NCI-H2171 (cell line): ENCODE measurements around the gene TCP11L2.
A peak's percentile ranks its signal among the peaks of the same experiment; 100 is the strongest.
"Not testable (repeated sequence)": the region's sequence is repeated elsewhere in the genome, so short reads cannot be mapped to it uniquely, and the experiment has no call there.

Experiments
- DNase-seq: peaks from one replicate; lab custom pipeline; 2025; lab: John Stamatoyannopoulos, UW

TCP11L2 gene

DNA sequence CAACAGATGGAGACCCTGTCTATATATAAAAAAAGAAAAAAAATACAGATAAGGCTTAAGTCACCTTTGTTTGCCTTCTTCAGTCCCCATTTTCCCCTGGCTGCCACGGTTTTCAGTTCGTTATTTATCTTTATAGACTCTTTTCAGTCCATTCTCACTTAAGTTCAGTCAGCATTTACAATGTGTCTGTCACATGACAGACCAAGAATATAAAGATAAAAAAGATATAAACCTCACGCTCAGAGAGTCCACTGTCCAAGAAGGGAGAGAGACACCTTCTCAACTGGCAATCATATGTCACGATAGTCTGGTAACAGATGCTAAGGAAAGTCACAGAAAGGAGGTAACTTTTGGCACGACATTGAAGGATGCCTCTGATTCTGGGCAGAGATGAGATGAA is 41.6 kb downstream of the TCP11L2 start:
- DNase-seq: no peak

DNA sequence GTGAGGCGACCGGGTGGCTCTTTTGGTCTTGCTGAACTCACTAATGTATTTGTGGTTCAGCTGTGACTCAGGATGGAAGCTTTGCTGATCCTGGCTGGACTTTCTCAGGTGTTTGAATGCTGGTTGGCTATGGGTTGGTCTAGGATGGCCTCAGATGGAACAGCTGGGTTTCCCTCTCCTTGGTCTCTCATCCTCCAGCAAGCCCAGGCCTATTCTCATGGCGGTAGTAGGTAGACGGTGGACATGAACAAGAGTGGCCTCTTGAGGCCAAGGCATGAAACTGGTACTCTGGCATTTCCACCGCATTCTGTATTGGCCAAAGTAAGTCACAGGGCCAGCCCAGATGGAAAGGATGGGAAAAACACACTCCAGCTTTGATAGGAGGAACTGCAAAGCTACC is 43.2 kb downstream of the TCP11L2 start:
- DNase-seq: no peak

DNA sequence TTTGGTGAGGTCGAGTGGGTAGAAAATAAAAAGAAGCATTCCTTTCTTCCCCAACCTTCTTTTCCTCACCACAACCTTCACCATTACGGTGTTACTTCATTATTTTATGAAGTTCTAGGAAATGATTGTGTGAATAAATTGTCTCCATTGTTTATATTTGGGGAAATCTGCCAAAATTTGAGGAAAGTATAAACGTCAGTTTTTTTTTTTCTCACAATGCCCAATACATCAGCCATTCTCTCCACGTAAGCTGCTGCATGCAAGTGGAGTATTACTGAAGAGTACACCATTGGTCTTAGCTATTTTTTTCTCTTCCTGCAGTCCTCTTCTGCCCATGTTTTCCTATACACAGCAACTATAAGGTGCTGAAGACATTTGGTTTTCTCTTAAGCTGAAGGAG is 45.9 kb downstream of the TCP11L2 start:
- no peak for DNase-seq

DNA sequence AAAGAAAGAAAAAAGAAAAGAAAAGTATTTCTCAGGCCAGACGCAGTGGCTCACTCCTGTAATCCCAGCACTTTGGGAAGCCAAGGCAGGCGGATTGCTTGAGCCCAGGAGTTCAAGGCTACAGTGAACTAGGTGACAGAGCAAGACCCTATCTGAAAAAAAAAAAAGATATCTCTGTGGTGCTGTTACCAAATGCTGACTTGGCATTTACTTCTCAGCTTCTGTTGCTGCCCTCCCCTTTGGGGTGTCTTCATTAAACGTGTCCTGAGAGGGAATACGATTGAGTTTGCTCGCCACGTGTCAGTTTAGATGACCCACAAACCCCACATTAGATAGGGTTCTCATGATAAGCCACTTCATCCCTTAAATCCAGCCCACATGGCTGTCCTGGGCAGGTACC is 50.6 kb downstream of the TCP11L2 start:
- DNase-seq: no peak

DNA sequence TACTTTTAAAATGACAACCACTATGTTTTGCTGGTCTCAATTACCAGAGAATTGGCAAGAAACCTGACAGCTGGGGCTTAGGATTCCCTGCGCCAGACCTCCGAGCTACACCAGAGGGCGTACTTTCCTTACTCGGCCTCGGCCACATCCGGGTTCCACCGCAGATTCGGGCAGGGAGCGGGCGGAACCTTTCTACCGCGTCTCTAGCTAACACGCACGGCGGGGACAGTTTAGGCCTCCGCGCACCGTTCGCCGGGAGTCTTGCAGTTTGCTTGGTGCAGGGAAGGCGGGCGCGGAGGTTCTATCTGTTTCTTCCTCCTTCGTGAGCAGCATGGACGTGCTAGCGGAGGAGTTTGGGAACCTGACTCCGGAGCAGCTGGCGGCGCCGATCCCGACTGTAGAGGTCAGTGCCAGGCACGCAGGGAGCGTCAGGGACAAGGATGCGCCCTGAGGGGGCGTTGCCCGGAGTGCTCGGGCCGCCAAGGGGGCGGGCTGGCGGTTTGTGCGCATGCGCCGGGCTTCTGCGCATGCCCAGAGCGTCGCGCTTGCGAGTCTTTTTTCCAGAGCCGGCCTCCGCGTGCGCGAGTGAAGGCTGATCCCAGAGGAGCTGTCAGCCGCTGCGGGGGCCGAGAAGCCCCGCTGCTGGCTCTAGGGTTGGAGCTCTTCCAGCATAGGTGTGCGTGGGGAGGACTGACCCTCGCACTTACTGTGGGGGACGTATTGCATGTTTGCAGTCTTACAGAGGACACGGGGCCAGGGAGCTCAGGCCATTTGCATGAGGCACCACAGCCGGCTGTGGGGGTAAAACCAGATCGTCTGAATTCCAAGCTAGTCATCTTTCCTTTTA is 55.2 kb downstream of the TCP11L2 start, which contains the start of gene POLR3B:
TSS of gene POLR3B (plus strand) at position 200 of the 847 bp plus-strand sequence. CDS start at position 332, 132 bp downstream.
- DNase-seq: peak; percentile 93

DNA sequence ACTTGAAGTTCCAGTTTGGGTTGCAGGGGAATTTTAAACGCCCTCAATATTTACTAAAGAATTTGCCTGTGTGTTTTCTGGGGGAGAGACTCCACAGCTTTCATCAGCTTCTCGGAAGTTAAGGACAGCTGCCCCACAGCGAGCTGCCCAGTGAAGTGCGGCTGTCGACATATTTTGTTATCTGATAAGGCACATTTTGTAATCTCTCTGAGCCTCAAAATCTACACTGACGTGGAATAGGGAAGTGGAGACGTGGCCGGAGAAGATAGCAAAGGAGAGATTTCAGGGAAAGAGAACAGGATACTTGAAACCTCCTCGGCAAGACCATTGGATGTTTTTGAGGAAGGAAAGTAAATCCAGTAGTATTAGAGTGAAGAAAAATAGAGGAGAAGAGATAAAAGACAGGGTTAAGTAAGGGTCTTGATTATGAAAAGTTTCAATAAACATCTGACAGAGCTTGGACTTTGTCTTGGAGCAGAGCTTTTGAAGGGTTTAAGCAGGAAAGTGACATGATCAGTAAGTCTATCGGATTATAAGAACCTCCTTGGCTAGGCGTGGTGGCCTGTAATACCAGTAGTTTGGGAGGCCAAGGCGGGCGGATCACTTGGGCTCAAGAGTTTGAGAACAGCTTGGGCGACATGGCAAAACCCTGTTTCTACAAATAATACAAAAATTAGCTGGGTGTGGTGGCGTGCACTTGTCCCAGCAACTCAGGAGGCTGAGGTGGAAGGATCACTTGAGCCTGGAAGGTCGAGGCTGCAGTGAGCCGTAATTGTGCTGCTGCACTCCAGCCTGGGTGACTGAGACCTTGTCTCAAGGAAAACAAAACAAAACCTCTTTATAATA is 56.1 kb downstream of the TCP11L2 start:
- DNase-seq: no peak

DNA sequence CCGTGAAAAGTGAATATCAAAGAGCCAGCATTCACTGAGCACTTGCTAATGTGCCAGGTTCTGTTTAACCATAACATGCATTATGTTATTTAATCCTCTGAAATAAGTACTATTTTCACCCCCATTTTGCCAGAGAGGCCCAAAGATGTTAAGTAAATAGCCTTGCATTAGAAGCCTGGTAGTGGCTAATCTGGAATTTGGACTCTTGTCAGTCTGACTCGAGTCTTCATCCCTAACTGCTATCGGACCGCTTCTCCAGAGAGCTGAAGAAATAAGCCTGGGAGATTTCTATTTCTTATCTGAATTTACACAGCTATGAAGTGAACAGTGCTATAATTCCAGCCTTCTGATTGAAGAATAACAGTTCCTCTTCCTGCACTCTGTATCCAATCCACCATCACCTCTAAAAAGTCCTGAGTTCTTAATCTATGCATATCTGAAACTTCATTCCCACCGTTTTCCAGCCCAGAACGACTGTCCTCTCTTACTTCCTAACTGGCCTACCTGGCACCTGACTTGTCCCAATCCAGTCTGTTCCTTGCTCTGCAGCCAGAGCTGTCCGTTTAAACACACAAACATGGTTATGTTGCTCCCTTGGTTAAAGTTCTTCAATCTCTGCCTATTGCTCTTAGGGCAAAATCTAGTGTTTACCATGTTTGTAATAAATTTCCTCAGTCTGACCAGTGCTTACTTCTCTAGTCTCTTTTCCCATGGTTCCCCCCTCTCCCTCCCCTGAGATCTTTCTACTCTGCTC is 57.3 kb downstream of the TCP11L2 start:
- DNase-seq: no peak

DNA sequence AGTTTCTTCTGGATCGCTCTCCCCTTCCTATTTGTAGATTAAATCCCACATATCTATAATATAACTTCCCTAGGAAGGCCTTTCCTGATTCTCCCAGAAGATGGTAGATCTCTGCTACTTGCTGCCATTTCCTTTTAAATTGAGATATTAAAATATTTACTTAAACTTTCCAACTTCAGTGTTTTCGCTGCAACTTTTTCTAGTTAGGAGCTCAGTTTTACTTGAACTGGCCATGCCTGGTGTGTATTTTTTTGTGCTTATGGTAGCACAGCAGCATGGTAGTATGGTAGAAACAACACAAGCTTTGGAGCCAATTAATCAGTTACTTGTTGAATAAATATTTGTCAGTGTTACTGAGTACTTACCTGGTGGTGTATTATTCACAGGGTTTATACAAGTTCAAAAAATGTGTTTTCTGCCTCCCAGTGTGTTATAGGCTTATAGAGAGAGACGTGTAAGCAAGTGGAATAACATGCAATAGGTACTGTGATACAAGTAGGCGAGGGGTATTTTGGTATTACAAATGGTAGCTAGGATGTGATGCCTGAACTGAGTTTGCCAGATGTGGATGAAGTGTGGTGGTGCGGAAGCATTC is 58.0 kb downstream of the TCP11L2 start:
- DNase-seq: no peak

DNA sequence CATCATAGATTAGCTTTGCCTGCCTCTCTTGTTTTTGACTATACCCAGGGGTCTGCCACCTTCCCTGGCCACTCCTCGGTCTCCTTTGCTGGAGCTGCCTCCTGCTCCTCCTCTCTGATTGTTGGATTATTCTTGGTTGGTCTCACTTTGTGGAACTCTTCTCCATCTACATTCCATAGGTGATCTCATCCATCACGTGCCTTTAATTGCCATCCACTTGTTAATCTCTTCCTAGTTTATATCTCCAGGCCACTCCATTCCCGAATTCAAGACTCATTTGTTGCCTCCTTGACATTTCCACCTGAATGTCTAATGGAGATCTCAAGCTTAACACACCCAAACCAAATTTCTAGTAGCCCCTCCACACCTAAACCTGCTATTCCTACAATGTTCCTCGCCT is 60.4 kb downstream of the TCP11L2 start:
- no peak for DNase-seq

DNA sequence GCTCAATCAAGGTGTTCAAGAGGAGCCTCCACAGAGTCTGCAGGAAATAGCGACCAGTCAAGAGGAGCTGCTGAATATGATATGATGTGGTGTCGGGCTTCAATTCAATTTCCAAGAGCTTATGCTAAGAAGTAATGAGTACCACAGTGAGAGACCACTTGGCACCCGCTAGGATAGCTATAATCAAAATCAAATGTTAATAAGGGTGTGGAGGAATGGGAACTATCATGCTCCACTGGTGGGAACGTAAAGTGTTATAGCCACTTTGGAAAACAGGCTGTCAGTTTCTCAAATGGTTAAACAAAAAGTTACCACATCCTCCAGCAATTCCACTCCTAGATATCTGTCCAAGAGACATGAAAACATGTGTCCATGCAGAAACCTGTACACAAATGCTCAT is 61.7 kb downstream of the TCP11L2 start:
- DNase-seq: no peak

DNA sequence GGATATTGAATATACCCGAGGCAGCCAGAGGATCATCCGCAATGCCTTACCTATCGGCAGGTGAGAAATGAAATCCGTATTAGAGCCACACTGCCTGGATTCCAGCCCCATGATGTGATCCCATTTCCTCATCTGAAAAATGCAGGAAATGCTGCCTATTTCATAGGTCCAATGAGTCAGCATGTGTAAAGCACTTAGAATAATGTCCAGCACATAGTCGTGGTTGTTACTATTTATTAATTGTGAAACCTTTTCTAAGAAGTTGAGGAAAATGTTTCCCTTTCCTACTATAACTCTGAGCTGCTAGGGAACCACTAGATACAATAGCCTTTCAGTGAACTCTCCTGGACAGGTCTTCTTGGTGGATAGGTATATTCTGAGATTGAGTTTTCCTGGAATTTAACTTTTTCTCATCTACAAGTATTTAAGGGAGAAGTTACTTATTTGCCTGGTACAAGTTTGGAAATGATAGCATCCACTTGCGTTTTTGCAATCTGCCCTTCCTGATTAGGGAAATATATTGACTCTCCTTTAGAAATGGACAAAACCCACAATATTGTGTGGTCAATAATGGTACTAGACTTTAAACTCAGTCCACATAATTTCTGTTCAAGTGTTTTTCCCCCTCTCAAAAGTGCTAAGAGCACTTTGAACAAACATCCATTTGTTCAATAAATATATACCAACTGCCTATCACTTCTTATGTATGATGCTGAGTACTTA is 67.3 kb downstream of the TCP11L2 start:
- DNase-seq: no peak

DNA sequence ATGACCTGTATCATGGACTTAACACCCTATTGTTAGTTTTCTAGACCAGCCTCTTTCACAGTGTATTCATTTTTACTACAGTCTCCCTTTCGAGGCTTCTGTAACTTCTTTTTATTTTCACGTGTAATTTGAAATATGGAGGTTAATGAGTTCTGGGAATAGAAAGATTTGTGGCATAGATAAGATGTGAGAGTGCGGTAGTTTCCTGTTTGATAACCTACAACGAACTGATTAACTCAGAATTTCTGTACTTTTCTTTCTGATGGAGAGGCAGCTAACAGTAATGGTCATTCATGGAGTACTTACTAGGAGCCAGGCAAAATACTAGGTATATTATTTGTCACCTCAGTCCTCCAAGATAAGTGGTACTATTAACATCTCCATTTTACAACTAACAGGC is 76.3 kb downstream of the TCP11L2 start:
- DNase-seq: no peak

DNA sequence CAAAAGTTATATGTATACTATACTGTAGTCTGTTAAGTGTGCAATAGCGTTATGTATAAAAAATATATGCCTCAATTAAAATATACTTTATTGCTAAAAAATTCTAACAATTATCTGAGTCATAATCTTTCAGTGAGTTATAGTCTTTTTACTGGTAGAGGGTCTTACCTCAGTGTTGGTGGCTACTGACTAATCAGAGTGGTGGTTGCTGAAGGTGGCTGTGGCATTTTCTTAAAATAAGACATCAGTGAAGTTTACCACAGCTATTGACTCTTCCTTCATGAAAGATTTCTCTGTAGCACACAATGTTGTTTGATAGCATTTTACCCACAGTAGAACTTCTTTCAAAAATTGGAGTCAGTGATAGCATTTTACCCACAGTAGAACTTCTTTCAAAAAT is 78.4 kb downstream of the TCP11L2 start:
- no peak for DNase-seq

DNA sequence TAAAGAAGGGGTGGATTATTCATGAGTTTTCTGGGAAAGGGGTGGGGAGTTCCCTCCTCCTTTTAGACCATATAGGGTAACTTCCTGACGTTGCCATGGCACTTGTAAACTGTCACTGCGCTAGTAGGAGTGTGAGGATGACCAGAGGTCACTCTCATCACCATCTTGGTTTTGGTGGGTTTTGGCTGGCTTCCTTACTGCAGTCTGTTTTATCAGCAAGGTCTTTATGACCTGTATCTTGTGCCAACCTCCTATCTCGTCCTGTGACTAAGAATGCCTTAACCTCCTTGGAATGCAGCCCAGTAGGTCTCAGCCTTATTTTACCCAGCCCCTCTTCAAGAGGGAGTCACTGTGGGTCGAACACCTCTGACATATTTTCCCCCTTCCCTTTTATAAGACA is 79.3 kb downstream of the TCP11L2 start:
- not testable (repeated sequence) for DNase-seq

DNA sequence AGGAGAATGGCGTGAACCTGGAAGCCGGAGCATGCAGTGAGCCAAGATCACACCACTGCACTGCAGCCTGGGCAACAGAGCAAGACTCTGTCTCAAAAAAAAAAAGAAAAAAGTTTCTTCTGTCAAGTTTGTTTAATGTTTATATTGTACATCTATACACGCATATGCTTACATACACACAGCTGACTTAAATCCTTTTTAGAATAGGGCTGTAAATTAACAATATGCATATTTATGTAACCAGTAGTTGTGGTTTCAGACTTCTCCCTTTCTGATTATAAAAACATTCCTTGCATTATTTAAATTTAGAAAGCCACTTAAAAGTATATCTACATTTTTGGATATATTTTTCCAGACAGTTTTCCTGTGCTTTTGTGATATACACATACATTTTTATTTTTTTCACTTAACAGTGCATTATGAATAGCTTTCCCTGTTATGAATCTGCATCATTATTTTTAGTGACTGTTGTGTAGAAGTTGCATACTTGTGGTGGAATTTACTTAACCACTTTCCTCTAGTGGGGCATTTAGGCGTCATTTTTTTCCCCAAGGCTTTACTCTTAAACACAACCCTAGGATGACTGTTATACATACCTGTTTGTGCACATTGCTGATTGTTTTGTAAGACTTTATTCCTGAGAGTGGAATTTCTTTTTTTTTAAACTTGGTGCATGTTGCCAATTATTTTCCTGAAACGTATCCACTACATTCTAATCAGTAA is 84.4 kb downstream of the TCP11L2 start:
- DNase-seq: no peak

DNA sequence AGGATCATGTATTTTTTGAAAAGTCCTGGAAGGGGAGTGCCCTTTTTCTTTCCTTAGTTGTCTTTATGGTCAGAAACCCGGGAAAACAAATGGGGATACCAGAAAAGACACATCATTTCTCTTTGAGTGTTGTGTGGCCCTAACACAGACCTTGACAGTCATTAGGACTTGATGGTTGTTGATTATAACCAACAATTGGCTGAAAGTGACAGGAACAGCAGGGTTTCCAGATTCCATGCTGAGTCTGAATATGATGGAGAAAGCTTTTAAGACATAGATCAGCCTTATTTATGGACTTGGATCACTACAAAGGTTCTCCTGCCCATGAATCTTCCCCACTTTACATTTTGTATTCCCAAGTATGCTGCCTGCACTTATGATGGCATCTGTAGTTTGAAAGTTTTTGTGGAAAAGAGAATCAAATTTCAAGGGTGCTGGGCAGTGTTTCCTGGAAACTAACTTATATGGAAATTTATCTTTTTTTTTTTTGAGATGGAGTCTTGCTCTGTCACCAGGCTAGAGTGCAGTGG is 85.4 kb downstream of the TCP11L2 start:
- no peak for DNase-seq

DNA sequence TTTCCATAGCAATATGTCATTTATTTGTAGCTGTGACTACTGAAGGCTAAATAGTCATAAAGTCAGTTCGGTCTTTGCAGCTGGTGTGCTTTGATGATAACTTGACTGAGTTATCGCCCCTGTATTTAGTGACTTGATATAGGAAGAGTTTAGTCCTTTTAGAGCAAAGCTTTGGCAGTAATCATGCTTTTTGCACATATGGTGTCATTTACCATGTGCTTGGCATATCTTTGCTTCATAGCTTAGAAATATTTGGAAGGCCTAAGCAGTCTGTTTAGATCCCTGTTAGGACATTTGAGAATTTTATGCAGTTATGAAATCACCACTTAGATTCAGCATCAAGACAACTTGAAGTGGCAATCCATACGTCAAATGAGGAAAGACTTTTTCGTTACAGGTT is 86.6 kb downstream of the TCP11L2 start:
- DNase-seq: no peak

DNA sequence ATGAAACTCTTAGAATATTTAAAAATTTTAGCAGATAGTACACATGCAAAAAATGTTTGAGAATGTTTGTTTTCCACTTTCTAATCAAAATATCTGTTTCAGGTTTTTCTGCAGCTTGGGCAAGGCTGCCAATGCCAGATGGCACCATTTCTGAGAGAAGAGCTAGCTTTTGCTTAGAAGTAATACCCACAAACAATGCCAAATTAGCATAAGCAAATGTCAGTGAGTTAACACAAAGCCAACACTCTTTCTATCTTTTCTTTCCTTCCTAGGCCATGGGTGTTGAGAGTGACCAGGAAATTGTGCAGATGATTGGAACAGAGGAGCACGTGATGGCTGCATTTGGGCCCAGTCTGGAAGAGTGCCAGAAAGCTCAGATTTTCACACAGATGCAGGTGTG is 90.2 kb downstream of the TCP11L2 start:
- no peak for DNase-seq
